ENCODE results near the gene GAA. TPM values are rescaled to one million over a fixed set of nuclear protein-coding genes. Genes with fewer than 3 reads are reported as not detected.
A peak's percentile ranks its signal among the peaks of the same experiment; 100 is the strongest.

Gene GAA
- total and polyA plus RNA-seq, 2 of the 8 experiments (the other 6 are each of a cell fraction or from before 2014, with no cell fraction given) = 14.8 to 30.0 TPM

DNA sequence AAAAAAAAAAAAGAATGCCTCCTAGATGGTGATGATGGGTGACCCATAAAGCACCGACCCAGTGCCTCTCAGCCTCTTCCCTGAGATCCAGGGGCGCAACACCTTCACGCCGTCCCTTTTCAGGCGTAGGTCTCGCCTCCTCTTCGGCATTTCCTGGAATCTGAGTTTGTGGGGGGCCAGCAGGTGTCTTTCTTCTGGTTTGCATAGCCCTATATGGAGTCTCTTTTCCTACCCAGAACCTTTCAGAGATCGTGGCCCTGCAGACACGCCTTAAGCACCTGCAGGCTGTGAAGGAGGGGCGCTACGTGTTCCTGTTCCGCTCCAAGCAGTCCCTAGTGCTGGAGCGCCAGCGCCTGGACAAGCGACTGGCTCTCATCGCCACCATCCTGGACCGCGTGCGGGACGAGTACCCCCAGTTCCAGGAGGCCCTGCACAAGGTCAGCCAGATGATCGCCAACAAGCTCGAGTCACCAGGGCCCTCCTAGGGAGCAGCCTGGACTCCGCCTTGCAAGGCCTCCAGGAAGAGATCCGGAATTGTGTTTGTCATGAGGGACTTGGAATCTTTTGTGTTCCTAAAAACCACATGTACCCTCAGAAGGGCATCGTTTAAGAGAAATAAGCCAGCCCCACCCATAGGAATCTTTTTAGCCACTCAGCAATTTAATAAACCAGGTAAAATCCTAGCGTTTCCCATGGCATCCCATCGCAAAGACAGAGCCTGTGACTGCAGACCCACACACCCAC is 1.9 kb upstream of the GAA start:
- H3K79me2 ChIP-seq (ENCODE audit: control insufficient read depth in 1 of 2, insufficient read depth in 2 of 2, low read length in 2 of 2) = no peaks in the 10 kb centered on the region
- no peak overlapping the region for H3K23ac ChIP-seq (ENCODE audit: insufficient read length)
- H4K8ac ChIP-seq (ENCODE audit: extremely low read depth, insufficient read depth, low read length) = no peak overlapping the region
- no peak overlapping the region for H2BK5ac ChIP-seq (ENCODE audit: low read depth, low read length)
- H3K4me2 ChIP-seq (ENCODE audit: insufficient read depth in 1 of 2, low read depth in 2 of 2, low read length in 2 of 2) = no peak overlapping the region
- H2AK5ac ChIP-seq (ENCODE audit: low read depth, low read length) = no peak overlapping the region
- H3K79me1 ChIP-seq (ENCODE audit: low read depth, low read length) = no peaks in the 10 kb centered on the region; the same call in 1 of the 2 replicates
- H3K4me3 ChIP-seq (ENCODE audit: extremely low read depth in 1 of 4, insufficient read depth in 2 of 4, low read depth in 3 of 4, low read length in 4 of 4) = no peak overlapping the region
- FAIRE-seq (no peak), DNase-seq (ENCODE audit: low read depth in 1 of 2, low spot score in 2 of 2) (peak in 1 of 2 experiments; percentile 43)
- H4K91ac ChIP-seq (replicated peaks; ENCODE audit: insufficient read length, low read length) = no peak overlapping the region
- no peak overlapping the region for H3K27ac ChIP-seq (ENCODE audit: low read depth, low read length)
- WGBS, 2 experiments (ENCODE audit: extremely low coverage in 1 of 2, insufficient coverage in 1 of 2, insufficient read length in 1 of 2, insufficient replicate concordance in 2 of 2, low coverage in 1 of 2, low lambda C conversion rate in 2 of 2, missing lambda C conversion rate in 1 of 2) = 91% methylated on average over 27 of the region's 27 CpGs; no CpG with 5 or more reads in 1 of the 2 experiments
- H2BK120ac ChIP-seq (replicated peaks; ENCODE audit: low read depth, low read length) = no peak overlapping the region
- no peak overlapping the region for H3K18ac ChIP-seq (ENCODE audit: extremely low read depth, low read length)
- H3K56ac ChIP-seq (replicated peaks; ENCODE audit: insufficient read length, low read depth, low read length) = no peak overlapping the region
- H2AFZ ChIP-seq (ENCODE audit: low read length) = no peak overlapping the region
- peaks cover 0 to 9% (median 5%) of the 10 kb centered on the region in 4 experiments; a peak in 3 of 7 replicates for H3K27me3 ChIP-seq (replicated peaks in 1 of 4; ENCODE audit: control insufficient read depth in 3 of 4, extremely low read depth in 1 of 4, insufficient read depth in 3 of 4, low read length in 3 of 4)
- CTCF ChIA-PET (ENCODE audit: partially characterized antibody) = interaction anchor here (1.0 to 6.8 kb wide), 6 partner anchors 12 to 25 kb away, joined by 3 to 43 read pairs (median 4); no protein-coding TSS in a partner anchor
- POLR2A ChIA-PET (ENCODE audit: partially characterized antibody) = interaction anchor here (2.5 kb wide), 1 partner anchor 12 kb away, joined by 20 read pairs; no protein-coding TSS in a partner anchor
- H3K4ac ChIP-seq (replicated peaks; ENCODE audit: insufficient read length, low read depth, low read length) = no peak overlapping the region
- H3K4me1 ChIP-seq (replicated peaks in 1 of 4; ENCODE audit: control insufficient read depth in 3 of 4, insufficient read depth in 4 of 4, low read length in 3 of 4) = peaks cover 0 to 7% (median 1%) of the 10 kb centered on the region in 4 experiments; a peak in 4 of 7 replicates
- H3K9ac ChIP-seq (replicated peaks in 1 of 4; ENCODE audit: extremely low read depth in 1 of 4, low read depth in 3 of 4, low read length in 3 of 4) = no peak overlapping the region
- H3K36me3 ChIP-seq (ENCODE audit: control insufficient read depth in 2 of 4, insufficient read depth in 4 of 4, low read length in 3 of 4) = no peaks in the 10 kb centered on the region
- H2BK20ac ChIP-seq (ENCODE audit: low read length) = no peak overlapping the region
- H3K14ac ChIP-seq (ENCODE audit: insufficient read length) = no peak overlapping the region
- H3K9me3 ChIP-seq (ENCODE audit: insufficient read depth in 2 of 2, low read depth in 1 of 2, low read length in 1 of 2) = no peaks in the 10 kb centered on the region
- no peak overlapping the region for H2BK15ac ChIP-seq (ENCODE audit: low read length)
- H2BK12ac ChIP-seq (ENCODE audit: low read depth, low read length) = peak overlapping the region; percentile 11; the same call in 1 of the 2 replicates
- no peak overlapping the region for H4K5ac ChIP-seq (ENCODE audit: insufficient read length, low read depth, low read length)
- no peaks in the 10 kb centered on the region for H4K20me1 ChIP-seq (replicated peaks in 1 of 2; ENCODE audit: control insufficient read depth in 1 of 2, insufficient read depth in 2 of 2, low read length in 2 of 2)
- peaks cover 8% of the 10 kb centered on the region; the same call in 1 of the 2 replicates for H3K23me2 ChIP-seq (ENCODE audit: low read depth, low read length)
- TF ChIP-seq PHF8 (conservative IDR thresholded peaks at IDR 0.05; ENCODE audit: low read depth, low read length) = no peak
- TF ChIP-seq HDAC6 (IDR thresholded peaks at IDR 0.05; ENCODE audit: low read depth, low read length) = no peak
- no peak for TF ChIP-seq SUZ12 (IDR thresholded peaks at IDR 0.05; ENCODE audit: low read length)
- no peak for TF ChIP-seq CBX5 (IDR thresholded peaks at IDR 0.05; ENCODE audit: low read depth, low read length)
- no peak for TF ChIP-seq CHD2 (IDR thresholded peaks at IDR 0.05; ENCODE audit: low read length)
- TF ChIP-seq TAF1 (IDR thresholded peaks at IDR 0.05; ENCODE audit: low read depth, low read length) = no peak
- TF ChIP-seq, protein P1, sequence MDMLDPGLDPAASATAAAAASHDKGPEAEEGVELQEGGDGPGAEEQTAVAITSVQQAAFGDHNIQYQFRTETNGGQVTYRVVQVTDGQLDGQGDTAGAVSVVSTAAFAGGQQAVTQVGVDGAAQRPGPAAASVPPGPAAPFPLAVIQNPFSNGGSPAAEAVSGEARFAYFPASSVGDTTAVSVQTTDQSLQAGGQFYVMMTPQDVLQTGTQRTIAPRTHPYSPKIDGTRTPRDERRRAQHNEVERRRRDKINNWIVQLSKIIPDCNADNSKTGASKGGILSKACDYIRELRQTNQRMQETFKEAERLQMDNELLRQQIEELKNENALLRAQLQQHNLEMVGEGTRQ (IDR thresholded peaks at IDR 0.05; ENCODE audit: low read length) = no peak
- TF ChIP-seq TBP (IDR thresholded peaks at IDR 0.05; ENCODE audit: low read depth, low read length) = no peak
- TF ChIP-seq MAFK (IDR thresholded peaks at IDR 0.05; ENCODE audit: low read depth, low read length) = no peak
- no peak for TF ChIP-seq CHD1 (IDR thresholded peaks at IDR 0.05; ENCODE audit: low read depth, low read length)
- no peak for TF ChIP-seq NRF1 (IDR thresholded peaks at IDR 0.05; ENCODE audit: low read depth, low read length)
- TF ChIP-seq RFX5 (IDR thresholded peaks at IDR 0.05; ENCODE audit: borderline replicate concordance, low read depth, low read length) = no peak
